Choroid plexus epithelial cell (primary cell): ENCODE measurements around the gene ST8SIA4.
A peak's percentile ranks its signal among the peaks of the same experiment; 100 is the strongest.

Experiments used
- DNase-seq: peaks from one replicate; pipeline ENCODE4 v3.0.0-alpha.2; 2010; ENCODE audit warnings: low read depth
- H3K4me3 ChIP-seq: 2 replicates; pipeline ENCODE4 v1.5.1; 2011; ENCODE audit warnings: low read depth, mild to moderate bottlenecking, control low read depth, low read length, moderate library complexity
- TF ChIP-seq, protein P1 (sequence below): conservative IDR thresholded peaks from 2 replicates; pipeline ENCODE4 v1.5.1; 2011; ENCODE audit warnings: low read depth, mild to moderate bottlenecking, control low read depth, inconsistent platforms, low read length, moderate library complexity

The ST8SIA4 gene

GRCh38 chr5:100896054-100896453 lies 7.0 kb downstream of the ST8SIA4 start:
- no peak overlapping the region for H3K4me3 ChIP-seq
- DNase-seq = no peak

GRCh38 chr5:100890461-100891008 lies 12.5 kb downstream of the ST8SIA4 start:
- TF ChIP-seq, protein P1, sequence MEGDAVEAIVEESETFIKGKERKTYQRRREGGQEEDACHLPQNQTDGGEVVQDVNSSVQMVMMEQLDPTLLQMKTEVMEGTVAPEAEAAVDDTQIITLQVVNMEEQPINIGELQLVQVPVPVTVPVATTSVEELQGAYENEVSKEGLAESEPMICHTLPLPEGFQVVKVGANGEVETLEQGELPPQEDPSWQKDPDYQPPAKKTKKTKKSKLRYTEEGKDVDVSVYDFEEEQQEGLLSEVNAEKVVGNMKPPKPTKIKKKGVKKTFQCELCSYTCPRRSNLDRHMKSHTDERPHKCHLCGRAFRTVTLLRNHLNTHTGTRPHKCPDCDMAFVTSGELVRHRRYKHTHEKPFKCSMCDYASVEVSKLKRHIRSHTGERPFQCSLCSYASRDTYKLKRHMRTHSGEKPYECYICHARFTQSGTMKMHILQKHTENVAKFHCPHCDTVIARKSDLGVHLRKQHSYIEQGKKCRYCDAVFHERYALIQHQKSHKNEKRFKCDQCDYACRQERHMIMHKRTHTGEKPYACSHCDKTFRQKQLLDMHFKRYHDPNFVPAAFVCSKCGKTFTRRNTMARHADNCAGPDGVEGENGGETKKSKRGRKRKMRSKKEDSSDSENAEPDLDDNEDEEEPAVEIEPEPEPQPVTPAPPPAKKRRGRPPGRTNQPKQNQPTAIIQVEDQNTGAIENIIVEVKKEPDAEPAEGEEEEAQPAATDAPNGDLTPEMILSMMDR = no peak
- DNase-seq = peak; percentile 58
- H3K4me3 ChIP-seq = peak overlapping the region; percentile 9

More at GRCh38 chr5:100896054-100896453, 7.0 kb downstream of the ST8SIA4 start:
- TF ChIP-seq, protein P1 = no peak

DNA sequence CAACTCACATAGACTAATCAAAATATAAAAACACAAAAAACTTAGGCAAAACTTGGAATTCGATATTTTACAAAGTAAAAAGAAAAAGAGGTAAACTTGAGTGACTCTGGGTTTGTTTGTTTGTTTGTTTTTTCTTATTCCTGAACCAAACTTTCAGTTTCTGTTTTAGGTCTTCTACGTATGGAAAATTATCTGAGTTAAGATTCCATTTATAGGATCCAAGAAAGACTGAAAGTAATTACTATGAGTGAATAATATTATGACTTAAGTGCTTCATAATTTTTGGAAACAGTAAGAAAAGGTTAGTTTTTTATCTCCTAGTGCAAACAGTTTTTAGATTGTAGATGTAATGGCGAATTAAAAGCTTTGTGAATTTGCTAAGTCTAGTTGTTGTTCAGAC lies 13.2 kb downstream of the ST8SIA4 start:
- no peak for DNase-seq
- peak overlapping the region; percentile 9 for H3K4me3 ChIP-seq
- TF ChIP-seq, protein P1 = no peak

- TF ChIP-seq, protein P1 = no peak
- DNase-seq = no peak
- H3K4me3 ChIP-seq = no peak overlapping the region
These were observed 13.8 kb downstream of the ST8SIA4 start for GRCh38 chr5:100889165-100889743.

DNA sequence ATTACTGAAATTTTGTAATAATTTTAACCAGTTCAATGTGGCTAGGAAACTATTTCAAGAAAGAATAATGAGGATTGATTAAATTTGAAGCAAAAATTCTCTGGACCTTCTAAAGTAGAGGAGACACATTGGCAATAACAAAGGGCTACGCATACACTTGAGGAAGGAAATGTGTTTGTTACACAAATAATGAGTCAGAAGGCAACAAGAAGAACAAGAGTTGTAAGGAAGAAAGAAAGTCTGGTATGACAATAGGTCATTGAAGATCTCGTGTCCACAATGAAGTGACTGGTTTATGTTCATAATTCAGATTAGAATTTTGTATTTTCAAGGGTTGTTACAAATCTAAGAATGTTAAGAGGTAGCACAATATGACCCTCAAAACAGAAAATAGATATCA lies 25.8 kb downstream of the ST8SIA4 start:
- TF ChIP-seq, protein P1 = no peak
- DNase-seq = no peak
- no peak overlapping the region for H3K4me3 ChIP-seq

- DNase-seq = no peak
- H3K4me3 ChIP-seq = no peak overlapping the region
- TF ChIP-seq, protein P1 = no peak
These were observed 30.5 kb downstream of the ST8SIA4 start for GRCh38 chr5:100872408-100873190.
